Subcutaneous abdominal adipose tissue (tissue), 5 donors: ENCODE results near the gene SIRPA.

Experiments
- H3K27ac ChIP-seq: one replicate; pipeline ENCODE4 v1.7.0; 2013; ENCODE audit warnings: low read depth, mild to moderate bottlenecking, inconsistent platforms, low read length, moderate library complexity
- H3K27me3 ChIP-seq, 5 donors: one replicate each; pipeline ENCODE4 v1.7.0; 2013; ENCODE audit warnings: low read length in 5 of 5, inconsistent platforms in 1 of 5; ENCODE audit not compliant: control insufficient read depth in 5 of 5, insufficient read depth in 4 of 5
- H3K36me3 ChIP-seq, 5 donors: one replicate each; pipeline ENCODE4 v1.7.0; 2013; ENCODE audit warnings: low read length in 5 of 5; ENCODE audit not compliant: control insufficient read depth in 5 of 5, insufficient read depth in 5 of 5
- H3K4me1 ChIP-seq, 5 donors: one replicate each; pipeline ENCODE4 v1.7.0; 2013; ENCODE audit warnings: low read length in 5 of 5, mild to moderate bottlenecking in 3 of 5, moderate library complexity in 1 of 5; ENCODE audit not compliant: control insufficient read depth in 5 of 5, insufficient read depth in 5 of 5
- H3K4me3 ChIP-seq, 5 donors: one replicate each; pipeline ENCODE4 v1.7.0; 2013; ENCODE audit warnings: low read length in 5 of 5, low read depth in 1 of 5
- H3K9ac ChIP-seq, 5 donors: one replicate each; pipeline ENCODE4 v1.7.0; 2013; ENCODE audit warnings: low read length in 5 of 5, mild to moderate bottlenecking in 4 of 5, moderate library complexity in 3 of 5
- H3K9me3 ChIP-seq, 5 donors: one replicate each; pipeline ENCODE4 v1.7.0; 2013; ENCODE audit warnings: low read length in 5 of 5; ENCODE audit not compliant: control insufficient read depth in 5 of 5
- donor health status: healthy.
- donor health status: healthy.
- donor health status: healthy.
- donor health status: healthy.
- donor health status: healthy.

The SIRPA gene

DNA sequence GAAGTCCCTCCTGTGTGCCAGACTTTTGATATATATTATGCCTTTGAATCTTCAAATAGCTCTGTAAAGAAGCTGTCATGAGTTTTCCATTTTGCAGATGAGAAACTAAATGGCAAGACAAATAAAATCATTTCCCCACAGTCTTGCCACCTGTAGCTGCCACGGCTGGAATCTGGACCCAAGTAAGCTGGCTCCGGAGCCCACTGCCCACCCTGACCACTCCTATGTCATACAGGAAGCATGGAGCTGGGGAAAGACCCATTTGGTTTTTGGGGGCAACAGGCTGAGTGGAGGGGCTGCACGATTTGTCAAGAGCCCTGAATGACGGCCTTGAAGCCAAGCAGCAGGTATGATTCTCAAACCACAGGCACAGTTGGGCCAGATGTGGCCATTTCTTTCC is 10.0 kb upstream of the SIRPA start:
- H3K27ac ChIP-seq, result no peak overlapping the region
- H3K4me1 ChIP-seq, result peaks cover 7 to 75% (median 46%) of the 10 kb centered on the region in 5 donors
- no peak overlapping the region for H3K9ac ChIP-seq
- H3K27me3 ChIP-seq, result peaks cover 0 to 10% (median 8%) of the 10 kb centered on the region in 5 donors
- H3K4me3 ChIP-seq, result no peak overlapping the region
- no peaks in the 10 kb centered on the region for H3K36me3 ChIP-seq
- H3K9me3 ChIP-seq, result no peaks in the 10 kb centered on the region

DNA sequence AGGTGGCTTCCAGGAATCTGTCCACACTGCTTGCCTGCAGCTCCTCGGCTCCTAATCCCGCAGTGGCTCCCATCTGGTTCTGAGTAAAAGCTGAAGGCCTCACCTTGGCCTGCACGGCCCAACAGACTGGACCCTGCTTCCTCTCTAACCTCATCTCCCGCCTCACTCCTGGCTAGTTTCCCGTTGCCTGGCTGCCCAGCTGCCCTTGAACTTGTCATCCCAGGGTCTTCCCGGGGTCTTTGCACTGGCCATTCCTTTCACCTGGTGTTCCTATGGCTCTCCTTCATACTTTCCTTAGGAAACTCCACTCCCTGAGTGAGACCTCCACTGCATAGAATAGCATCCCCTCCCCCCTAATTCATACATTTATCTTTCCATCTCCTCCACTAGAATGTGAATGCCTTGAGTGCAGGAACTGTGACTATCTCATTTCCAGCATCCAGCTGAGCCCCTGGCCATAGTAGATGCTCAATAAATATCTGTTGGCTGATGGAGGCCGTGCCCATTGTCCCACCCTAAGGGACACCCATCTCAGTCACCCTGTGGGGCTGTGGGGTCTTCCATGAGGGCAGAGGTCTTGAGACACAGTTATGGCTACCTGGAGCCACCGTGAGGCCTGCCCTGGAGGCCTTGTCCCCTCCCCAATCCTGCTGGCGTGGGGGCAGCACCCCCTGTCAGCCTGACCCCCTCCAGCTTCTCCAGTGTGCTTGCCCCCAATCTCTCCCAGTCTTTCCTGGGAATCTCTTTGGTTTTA is 9.1 kb upstream of the SIRPA start:
- Histone ChIP-seq H3K4me3 (no peak overlapping the region), H3K27me3 (peaks cover 0 to 10% (median 8%) of the 10 kb centered on the region in 5 donors), H3K9me3 (no peaks in the 10 kb centered on the region), H3K27ac (no peak overlapping the region), H3K4me1 (peaks cover 7 to 69% (median 44%) of the 10 kb centered on the region in 5 donors), H3K36me3 (peaks cover 0 to 3% (median 0%) of the 10 kb centered on the region in 5 donors), H3K9ac (no peak overlapping the region)

DNA sequence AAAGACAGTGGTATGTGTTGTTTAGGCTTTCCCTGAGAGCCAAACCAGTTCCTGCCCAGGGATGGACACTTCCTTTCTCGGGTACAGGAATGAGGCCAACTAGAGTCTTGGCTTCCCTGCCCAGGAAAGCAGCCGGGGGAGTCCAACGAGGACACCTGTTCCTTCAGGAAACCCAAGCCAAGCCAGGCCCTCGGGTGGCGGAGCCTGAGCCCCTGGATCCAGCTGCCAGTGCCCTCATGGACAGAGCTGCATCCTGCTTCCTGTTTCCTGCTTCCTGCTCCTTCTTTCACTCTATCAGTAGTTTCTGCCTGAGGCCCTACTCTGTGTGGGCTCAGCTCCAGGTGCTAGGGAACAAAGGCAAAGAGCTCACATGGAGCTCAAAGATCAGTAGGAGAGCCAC is 7.9 kb upstream of the SIRPA start:
- Histone ChIP-seq H3K4me1 (peaks cover 7 to 57% (median 36%) of the 10 kb centered on the region in 5 donors), H3K9ac (no peak overlapping the region), H3K27me3 (peaks cover 0 to 10% (median 8%) of the 10 kb centered on the region in 5 donors), H3K27ac (no peak overlapping the region), H3K36me3 (peaks cover 0 to 3% (median 0%) of the 10 kb centered on the region in 5 donors), H3K4me3 (no peak overlapping the region), H3K9me3 (no peaks in the 10 kb centered on the region)

DNA sequence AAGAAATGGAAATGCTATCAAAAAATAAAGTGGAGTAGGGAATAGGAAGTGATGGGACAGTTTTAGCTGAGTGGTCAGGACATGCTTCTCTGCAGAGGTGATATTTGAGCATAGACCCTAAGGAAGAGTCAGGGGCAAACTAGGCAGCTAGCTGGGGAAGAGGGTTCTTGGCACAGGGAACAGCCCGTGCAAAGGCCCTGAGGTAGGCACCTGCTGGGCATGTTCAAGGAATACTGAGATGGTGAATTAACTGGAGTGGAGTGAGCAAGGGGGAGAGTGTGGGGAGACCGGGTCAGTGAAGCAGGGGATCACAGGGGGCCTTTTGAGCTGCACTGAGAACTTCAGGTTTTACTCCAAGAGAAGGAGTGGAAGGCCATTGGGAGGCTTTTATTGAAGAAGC is 7.5 kb upstream of the SIRPA start:
- H3K4me3 ChIP-seq, result no peak overlapping the region
- peaks cover 7 to 61% (median 39%) of the 10 kb centered on the region in 5 donors for H3K4me1 ChIP-seq
- H3K27ac ChIP-seq, result no peak overlapping the region
- no peak overlapping the region for H3K9ac ChIP-seq
- H3K27me3 ChIP-seq, result peaks cover 0 to 10% (median 8%) of the 10 kb centered on the region in 5 donors
- H3K36me3 ChIP-seq, result peaks cover 0 to 3% (median 0%) of the 10 kb centered on the region in 5 donors
- H3K9me3 ChIP-seq, result no peaks in the 10 kb centered on the region

DNA sequence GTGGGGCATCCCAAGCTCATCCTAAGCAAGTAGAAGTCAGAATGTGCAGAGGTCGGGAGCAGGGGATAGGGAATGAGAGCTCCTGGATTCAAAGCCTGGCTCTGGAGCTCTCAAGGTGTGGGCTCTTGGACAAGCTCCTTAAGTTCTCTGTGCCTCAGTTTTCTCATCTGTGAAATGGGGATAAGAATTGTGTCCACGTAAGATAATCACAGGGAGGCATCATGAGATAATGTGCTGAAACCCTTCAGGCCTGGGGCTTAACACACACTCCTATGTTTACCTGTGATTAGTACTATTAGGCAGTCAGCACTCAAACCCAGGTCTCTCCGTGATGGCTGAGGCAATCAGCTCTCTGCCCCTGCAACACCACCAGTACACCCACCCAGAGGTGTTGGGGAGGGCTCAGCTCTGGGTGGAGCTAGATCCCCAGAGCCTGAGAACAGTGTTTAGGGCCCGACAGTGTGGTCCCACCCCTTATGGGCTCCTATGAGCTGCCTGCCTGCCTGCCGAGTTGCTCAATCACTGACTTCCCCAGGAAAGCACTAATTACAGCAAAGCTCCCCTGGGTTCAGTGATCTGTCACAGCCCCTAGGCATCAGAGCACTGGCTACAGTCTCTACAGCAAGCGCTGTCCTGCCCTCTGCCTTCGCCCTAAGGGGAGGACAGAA is 6.3 kb upstream of the SIRPA start:
- no peak overlapping the region for H3K27ac ChIP-seq
- H3K36me3 ChIP-seq, result peaks cover 0 to 3% (median 0%) of the 10 kb centered on the region in 5 donors
- H3K4me3 ChIP-seq, result no peak overlapping the region
- peaks cover 0 to 10% (median 6%) of the 10 kb centered on the region in 5 donors for H3K27me3 ChIP-seq
- peaks cover 11 to 60% (median 42%) of the 10 kb centered on the region in 5 donors for H3K4me1 ChIP-seq
- H3K9ac ChIP-seq, result no peak overlapping the region
- no peaks in the 10 kb centered on the region for H3K9me3 ChIP-seq

DNA sequence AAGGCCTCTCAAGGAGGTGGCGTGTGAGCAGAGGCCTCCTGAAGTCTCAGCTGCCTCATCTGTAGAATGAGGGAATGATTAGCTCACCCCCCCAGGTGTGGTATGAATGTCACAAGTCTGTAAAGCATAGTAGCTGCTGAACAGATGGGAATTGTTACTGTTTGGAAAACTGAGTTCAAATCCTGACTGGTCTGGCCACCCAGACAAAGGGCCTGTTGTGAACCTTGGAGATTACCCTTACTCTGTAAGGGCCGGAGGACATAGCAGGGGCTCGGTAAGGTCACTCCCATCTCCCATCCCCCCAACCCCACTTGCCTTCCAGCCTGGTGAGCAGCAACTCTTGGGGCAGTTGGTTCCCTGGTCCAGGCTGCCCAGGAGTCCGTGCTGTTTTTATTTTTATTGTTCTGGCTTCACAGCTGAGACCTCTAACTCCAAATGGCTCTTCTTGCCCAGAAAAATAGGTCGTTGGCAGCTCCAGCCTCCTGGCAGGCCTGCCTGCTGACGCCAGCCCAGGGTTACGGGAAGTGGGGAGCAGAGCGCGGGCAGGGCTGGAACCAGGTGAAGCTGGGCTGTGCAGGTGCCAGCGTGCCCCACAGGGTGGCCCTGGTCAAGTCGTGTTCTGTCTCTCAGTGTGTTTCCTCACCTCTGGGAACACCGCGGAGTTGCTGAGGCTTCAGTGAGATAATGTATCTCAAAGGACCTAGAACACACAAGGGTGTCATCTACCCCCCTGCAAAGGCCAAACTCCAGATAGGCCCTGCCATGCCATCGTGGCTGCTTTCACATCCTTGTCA is 4.5 kb upstream of the SIRPA start:
- Histone ChIP-seq H3K4me1 (peaks cover 8 to 56% (median 41%) of the 10 kb centered on the region in 5 donors), H3K27ac (no peak overlapping the region), H3K4me3 (no peak overlapping the region), H3K9ac (peak overlapping the region in 1 of 5 donors; percentile 35), H3K9me3 (no peaks in the 10 kb centered on the region), H3K27me3 (peaks cover 0 to 10% (median 3%) of the 10 kb centered on the region in 5 donors), H3K36me3 (peaks cover 0 to 3% (median 0%) of the 10 kb centered on the region in 5 donors)

DNA sequence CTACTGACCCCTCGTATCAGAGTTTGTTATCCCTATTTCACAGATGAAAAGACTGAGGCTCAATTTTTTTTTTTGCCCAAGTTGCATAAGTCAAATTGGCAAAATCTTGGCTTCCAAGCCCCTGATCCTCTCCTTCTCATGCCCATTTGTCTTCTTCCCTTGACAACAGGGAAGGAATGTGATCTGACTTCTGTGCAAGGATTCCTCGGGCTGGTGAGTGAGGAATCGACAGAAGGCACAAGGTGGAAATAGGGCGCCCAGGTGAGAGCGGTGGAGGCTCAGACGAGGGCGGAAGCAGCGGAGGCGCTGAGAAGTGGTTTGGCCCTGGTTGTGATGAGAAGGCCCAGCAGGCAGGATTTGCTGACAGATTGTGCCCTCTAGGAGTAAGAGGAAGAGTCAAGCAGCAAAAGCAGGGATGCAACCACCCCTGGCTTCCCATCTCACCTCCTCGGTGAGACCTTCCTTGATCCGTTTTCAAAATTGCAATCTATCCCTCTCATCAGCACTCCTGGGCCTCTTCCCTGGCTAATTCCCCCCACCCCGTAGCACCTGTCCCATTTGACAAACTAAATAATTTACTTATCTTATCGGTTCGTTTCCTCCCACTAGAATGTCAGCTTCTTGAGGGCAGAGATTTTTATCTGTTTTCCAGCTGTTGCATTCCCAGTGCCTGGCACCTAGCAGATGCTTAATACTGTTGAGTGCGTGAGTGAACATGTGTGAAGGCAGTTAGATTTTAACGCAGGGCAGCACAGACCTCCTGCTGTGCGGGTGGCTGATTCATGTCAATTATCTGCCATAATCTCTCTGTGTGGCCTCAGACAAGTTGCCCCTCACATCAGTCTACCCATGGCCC is 3.7 kb upstream of the SIRPA start:
- Histone ChIP-seq H3K9me3 (no peaks in the 10 kb centered on the region), H3K4me1 (peaks cover 10 to 60% (median 49%) of the 10 kb centered on the region in 5 donors), H3K4me3 (no peak overlapping the region), H3K36me3 (peaks cover 0 to 3% (median 0%) of the 10 kb centered on the region in 5 donors), H3K27ac (no peak overlapping the region), H3K27me3 (peaks cover 0 to 10% (median 3%) of the 10 kb centered on the region in 5 donors), H3K9ac (no peak overlapping the region)

DNA sequence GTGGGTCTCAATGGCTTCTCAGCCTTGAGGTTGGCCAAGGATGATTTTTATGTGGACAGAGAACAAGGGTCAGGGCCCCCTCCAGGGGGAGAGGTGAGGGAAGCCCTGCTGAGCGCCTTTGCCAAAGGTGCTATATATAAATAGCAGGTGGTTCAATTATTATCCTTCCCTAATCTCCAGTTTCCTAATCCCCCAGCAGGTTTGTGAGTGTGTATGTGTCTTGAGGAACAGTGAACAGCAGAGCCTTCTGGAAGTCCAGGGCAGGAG is 3.2 kb upstream of the SIRPA start:
- H3K9ac ChIP-seq, result no peak overlapping the region
- H3K4me1 ChIP-seq, result peaks cover 9 to 60% (median 51%) of the 10 kb centered on the region in 5 donors
- no peak overlapping the region for H3K27ac ChIP-seq
- peaks cover 0 to 10% (median 3%) of the 10 kb centered on the region in 5 donors for H3K27me3 ChIP-seq
- H3K9me3 ChIP-seq, result no peaks in the 10 kb centered on the region
- H3K36me3 ChIP-seq, result peaks cover 0 to 3% (median 0%) of the 10 kb centered on the region in 5 donors
- no peak overlapping the region for H3K4me3 ChIP-seq

DNA sequence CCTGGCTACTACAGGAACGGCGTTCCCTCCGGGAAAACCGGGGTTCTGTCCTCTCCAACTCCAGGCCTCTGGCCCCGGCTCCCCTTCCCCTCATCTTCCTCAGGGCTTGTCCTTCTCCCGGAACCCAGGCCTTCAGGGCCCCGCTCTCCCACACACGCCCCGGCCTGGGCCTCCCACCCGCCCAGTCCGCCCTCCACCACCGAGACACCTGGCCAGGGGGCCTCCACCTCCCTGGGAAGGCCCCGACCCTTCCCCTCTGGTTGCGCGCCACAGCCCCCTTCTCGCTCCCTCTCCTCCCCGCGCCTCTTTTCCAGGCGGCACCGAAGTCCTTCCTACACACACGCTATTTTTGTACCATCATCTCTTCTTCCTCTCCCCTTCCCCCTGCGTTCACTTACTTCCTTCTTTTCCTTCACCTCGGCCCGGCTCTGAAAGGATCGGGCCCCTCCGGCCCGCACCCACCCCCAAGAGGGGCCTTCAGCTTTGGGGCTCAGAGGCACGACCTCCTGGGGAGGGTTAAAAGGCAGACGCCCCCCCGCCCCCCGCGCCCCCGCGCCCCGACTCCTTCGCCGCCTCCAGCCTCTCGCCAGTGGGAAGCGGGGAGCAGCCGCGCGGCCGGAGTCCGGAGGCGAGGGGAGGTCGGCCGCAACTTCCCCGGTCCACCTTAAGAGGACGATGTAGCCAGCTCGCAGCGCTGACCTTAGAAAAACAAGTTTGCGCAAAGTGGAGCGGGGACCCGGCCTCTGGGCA is 1.3 kb upstream of the SIRPA start:
- Histone ChIP-seq H3K9ac (peak overlapping the region in 4 of 5 donors; percentile 29 to 80 (median 74)), H3K4me3 (peak overlapping the region; percentile 54 to 93 (median 79)), H3K27me3 (peaks cover 0 to 6% (median under 1%) of the 10 kb centered on the region in 5 donors), H3K27ac (peak overlapping the region; percentile 69), H3K9me3 (no peaks in the 10 kb centered on the region), H3K36me3 (peaks cover 0 to 3% (median 0%) of the 10 kb centered on the region in 5 donors), H3K4me1 (peaks cover 17 to 64% (median 58%) of the 10 kb centered on the region in 5 donors)
